Neuronal stem cell (in vitro differentiated cells): ENCODE measurements around the gene NOVA2. TPM values are rescaled to one million over a fixed set of nuclear protein-coding genes. Genes with fewer than 3 reads are reported as not detected.

ENCODE experiments used
- DNase-seq: peaks from one replicate; pipeline ENCODE4 v3.0.0-alpha.2; 2013; ENCODE audit warnings: low spot score
- H2AFZ ChIP-seq: one replicate; pipeline ENCODE4 v1.6.1; 2013; ENCODE audit warnings: mild to moderate bottlenecking, low read length, inconsistent platforms
- H2AK5ac ChIP-seq: 2 replicates; pipeline ENCODE4 v1.6.1; 2013; ENCODE audit warnings: low read depth, mild to moderate bottlenecking, inconsistent platforms, low read length, moderate library complexity, mixed read lengths
- H2BK120ac ChIP-seq: 2 replicates; pipeline ENCODE4 v1.6.1; 2013; ENCODE audit warnings: low read depth, mild to moderate bottlenecking, inconsistent platforms, low read length, moderate library complexity, mixed read lengths
- H2BK12ac ChIP-seq: one replicate; pipeline ENCODE4 v1.6.1; 2013; ENCODE audit warnings: low read length, inconsistent platforms
- H2BK15ac ChIP-seq: 2 replicates; pipeline ENCODE4 v1.6.1; 2013; ENCODE audit warnings: mild to moderate bottlenecking, low read length, inconsistent platforms, mixed read lengths
- H2BK5ac ChIP-seq: one replicate; pipeline ENCODE4 v1.6.1; 2013; ENCODE audit warnings: inconsistent platforms, mild to moderate bottlenecking, low read length, moderate library complexity
- H3K14ac ChIP-seq: one replicate; pipeline ENCODE4 v1.6.1; 2013; ENCODE audit warnings: low read length, inconsistent platforms
- H3K18ac ChIP-seq: 2 replicates; pipeline ENCODE4 v1.6.1; 2013; ENCODE audit warnings: low read length, inconsistent platforms
- H3K23ac ChIP-seq: 2 replicates; pipeline ENCODE4 v1.6.1; 2013; ENCODE audit warnings: low read depth, mild to moderate bottlenecking, mixed read lengths, low read length, inconsistent platforms; ENCODE audit not compliant: poor library complexity
- H3K27ac ChIP-seq: replicated peaks from 3 replicates; pipeline ENCODE4 v1.5.1; 2013; ENCODE audit warnings: low read length, inconsistent platforms
- H3K27me3 ChIP-seq, 3 experiments: 2 replicates each; pipeline ENCODE4 v1.6.1; 2013; ENCODE audit warnings: low read length in 3 of 3, mild to moderate bottlenecking in 2 of 3, inconsistent platforms in 1 of 3, low read depth in 1 of 3, mixed read lengths in 1 of 3, moderate library complexity in 1 of 3; ENCODE audit not compliant: control insufficient read depth in 3 of 3, insufficient read depth in 3 of 3
- H3K36me3 ChIP-seq, 2 donors: replicated peaks in 1 of 2; 2 replicates each; pipeline ENCODE4 v1.6.1; 2013; ENCODE audit warnings: low read length in 2 of 2; ENCODE audit not compliant: control insufficient read depth in 2 of 2, insufficient read depth in 2 of 2
- H3K4ac ChIP-seq: 2 replicates; pipeline ENCODE4 v1.6.1; 2013; ENCODE audit warnings: inconsistent platforms, mild to moderate bottlenecking, low read length, moderate library complexity
- H3K4me1 ChIP-seq, 2 donors: 1 replicate in 1 of 2; 2 replicates in 1 of 2; pipeline ENCODE4 v1.6.1; 2013; ENCODE audit warnings: low read length in 2 of 2, low read depth in 1 of 2; ENCODE audit not compliant: control insufficient read depth in 2 of 2, insufficient read depth in 1 of 2
- H3K4me2 ChIP-seq: one replicate; pipeline ENCODE4 v1.6.1; 2013; ENCODE audit warnings: mild to moderate bottlenecking, low read length, inconsistent platforms; ENCODE audit not compliant: insufficient read depth, poor library complexity, severe bottlenecking
- H3K4me3 ChIP-seq, 2 donors: 2 replicates each; pipeline ENCODE4 v1.5.1; 2013; ENCODE audit warnings: low read length in 2 of 2, mild to moderate bottlenecking in 2 of 2, inconsistent platforms in 1 of 2, moderate library complexity in 1 of 2
- H3K79me1 ChIP-seq: one replicate; pipeline ENCODE4 v1.6.1; 2013; ENCODE audit warnings: low read depth, mild to moderate bottlenecking, inconsistent platforms, low read length, moderate library complexity
- H3K9ac ChIP-seq: one replicate; pipeline ENCODE4 v1.6.1; 2013; ENCODE audit warnings: mild to moderate bottlenecking, low read depth, low read length, inconsistent platforms; ENCODE audit not compliant: poor library complexity
- H3K9me3 ChIP-seq, 2 donors: replicated peaks in 1 of 2; 2 replicates each; pipeline versions ENCODE3 to v1.6.1; 2013; ENCODE audit warnings: low read length in 2 of 2, mild to moderate bottlenecking in 2 of 2, inconsistent platforms in 1 of 2, low read depth in 1 of 2, mixed read lengths in 1 of 2, moderate library complexity in 1 of 2; ENCODE audit not compliant: control insufficient read depth in 2 of 2, insufficient read depth in 1 of 2
- H4K8ac ChIP-seq: one replicate; pipeline ENCODE4 v1.6.1; 2013; ENCODE audit warnings: low read depth, mild to moderate bottlenecking, inconsistent platforms, low read length, moderate library complexity
- H4K91ac ChIP-seq: one replicate; pipeline ENCODE4 v1.6.1; 2013; ENCODE audit warnings: low read length, low read depth, mild to moderate bottlenecking, inconsistent platforms; ENCODE audit not compliant: poor library complexity
- WGBS, 2 donors: extraction: QIAGEN DNeasy Blood & Tissue Kit; methylation state at CpG; one replicate each; pipeline ENCODE4 v1.1.7; 2013; ENCODE audit warnings: missing lambda C conversion rate in 2 of 2, mixed read lengths in 1 of 2; ENCODE audit not compliant: insufficient read length in 2 of 2, insufficient replicate concordance in 1 of 2; ENCODE audit errors: extremely low coverage in 2 of 2; 5-methylcytosine and 5-hydroxymethylcytosine counted together
- polyA plus RNA-seq, 2 experiments: library from polyadenylated mRNA; stranded (reverse); fragments of 200-250 nt; gene quantifications; one replicate each; pipeline ENCODE4 v1.2.3, GENCODE V29; 2013

Gene NOVA2
- polyA plus RNA-seq (2013, experiment 1 of 2) = 12.8 TPM
- polyA plus RNA-seq (2013, experiment 2 of 2) = 13.4 TPM

GRCh38 chr19:45973553-45974338, at the start of gene NOVA2:
Gene NOVA2, minus strand, starts transcription at chr19:45973865. Its CDS starts 514 bp downstream, at chr19:45973351.
- Histone ChIP-seq H3K9ac (peak within 1 kb of the TSS; percentile 86), H3K18ac (peak within 1 kb of the TSS; percentile 91), H4K8ac (no peak within 1 kb of the TSS), H3K36me3 (peaks cover 0 to 25% of the 10 kb centered on the region in 2 donors), H3K27ac (no peak within 1 kb of the TSS), H3K23ac (peak within 1 kb of the TSS; percentile 26), H3K4me2 (peak within 1 kb of the TSS; percentile 78), H2AK5ac (peak within 1 kb of the TSS; percentile 3), H3K79me1 (peaks cover 2% of the 10 kb centered on the region), H4K91ac (no peak within 1 kb of the TSS), H3K4me1 (peaks cover 17 to 36% of the 10 kb centered on the region in 2 donors), H2AFZ (peak within 1 kb of the TSS; percentile 86), H2BK15ac (no peak within 1 kb of the TSS), H2BK120ac (no peak within 1 kb of the TSS), H3K4ac (no peak within 1 kb of the TSS), H2BK12ac (no peak within 1 kb of the TSS), H2BK5ac (no peak within 1 kb of the TSS), H3K4me3 (peak within 1 kb of the TSS; percentile 75 to 87), H3K9me3 (no peaks in the 10 kb centered on the region), H3K14ac (peak within 1 kb of the TSS; percentile 90), H3K27me3 (no peaks in the 10 kb centered on the region)
- DNase-seq = peak; percentile 89
- WGBS, 2 donors = no CpG with 5 or more reads among the region's 58 CpGs

- Histone ChIP-seq H2BK12ac (no peak overlapping the region), H3K18ac (peak overlapping the region; percentile 95), H3K14ac (no peak overlapping the region), H3K9ac (no peak overlapping the region), H2AK5ac (no peak overlapping the region), H3K4me1 (peaks cover 0 to 5% of the 10 kb centered on the region in 2 donors), H2BK120ac (no peak overlapping the region), H3K36me3 (peaks cover 6 to 10% of the 10 kb centered on the region in 2 donors), H3K79me1 (peaks cover 2% of the 10 kb centered on the region), H3K23ac (no peak overlapping the region), H3K27me3 (no peaks in the 10 kb centered on the region), H3K9me3 (peaks cover 0 to 5% of the 10 kb centered on the region in 2 donors), H2BK15ac (no peak overlapping the region), H2BK5ac (no peak overlapping the region), H4K8ac (no peak overlapping the region), H4K91ac (no peak overlapping the region), H3K4me2 (no peak overlapping the region), H3K27ac (no peak overlapping the region), H3K4me3 (no peak overlapping the region), H3K4ac (no peak overlapping the region), H2AFZ (no peak overlapping the region)
- DNase-seq = no peak
- WGBS, 2 donors = no CpG with 5 or more reads among the region's 11 CpGs
Observed at GRCh38 chr19:46023311-46023779, 49.7 kb upstream of the NOVA2 start.

GRCh38 chr19:46022431-46023310, 49.0 kb upstream of the NOVA2 start, which contains the start of gene PGLYRP1:
Gene PGLYRP1, minus strand, starts transcription at chr19:46023053. Its CDS starts 32 bp downstream, at chr19:46023021.
- Histone ChIP-seq H3K9me3 (peaks cover 0 to 5% of the 10 kb centered on the region in 2 donors), H3K4me2 (no peak within 1 kb of the TSS), H2BK15ac (no peak within 1 kb of the TSS), H2BK120ac (no peak within 1 kb of the TSS), H4K91ac (peak within 1 kb of the TSS; percentile 5), H3K14ac (no peak within 1 kb of the TSS), H3K27me3 (no peaks in the 10 kb centered on the region), H2AK5ac (peak within 1 kb of the TSS; percentile 15), H3K4ac (peak within 1 kb of the TSS; percentile 84), H3K23ac (peak within 1 kb of the TSS; percentile 65), H3K9ac (no peak within 1 kb of the TSS), H3K79me1 (peaks cover 2% of the 10 kb centered on the region), H3K36me3 (peaks cover 8 to 16% of the 10 kb centered on the region in 2 donors), H2BK5ac (peak within 1 kb of the TSS; percentile 3), H3K4me3 (no peak within 1 kb of the TSS), H3K18ac (peak within 1 kb of the TSS; percentile 95), H2BK12ac (peak within 1 kb of the TSS; percentile 41), H2AFZ (no peak within 1 kb of the TSS), H3K4me1 (peaks cover 0 to 5% of the 10 kb centered on the region in 2 donors), H3K27ac (no peak within 1 kb of the TSS), H4K8ac (peak within 1 kb of the TSS; percentile 43)
- no peak for DNase-seq
- WGBS, 2 donors = no CpG with 5 or more reads among the region's 47 CpGs
